Embryonic facial prominence (tissue), 1 donor: ENCODE measurements around the gene HLTF.
"Not testable (repeated sequence)": the region's sequence is repeated elsewhere in the genome, so short reads cannot be mapped to it uniquely, and the experiment has no call there.

Source experiments
- DNase-seq: peaks from one replicate; pipeline ENCODE4 v3.0.0-alpha.2; 2016; ENCODE audit errors: extremely low spot score

Gene HLTF, protein sequence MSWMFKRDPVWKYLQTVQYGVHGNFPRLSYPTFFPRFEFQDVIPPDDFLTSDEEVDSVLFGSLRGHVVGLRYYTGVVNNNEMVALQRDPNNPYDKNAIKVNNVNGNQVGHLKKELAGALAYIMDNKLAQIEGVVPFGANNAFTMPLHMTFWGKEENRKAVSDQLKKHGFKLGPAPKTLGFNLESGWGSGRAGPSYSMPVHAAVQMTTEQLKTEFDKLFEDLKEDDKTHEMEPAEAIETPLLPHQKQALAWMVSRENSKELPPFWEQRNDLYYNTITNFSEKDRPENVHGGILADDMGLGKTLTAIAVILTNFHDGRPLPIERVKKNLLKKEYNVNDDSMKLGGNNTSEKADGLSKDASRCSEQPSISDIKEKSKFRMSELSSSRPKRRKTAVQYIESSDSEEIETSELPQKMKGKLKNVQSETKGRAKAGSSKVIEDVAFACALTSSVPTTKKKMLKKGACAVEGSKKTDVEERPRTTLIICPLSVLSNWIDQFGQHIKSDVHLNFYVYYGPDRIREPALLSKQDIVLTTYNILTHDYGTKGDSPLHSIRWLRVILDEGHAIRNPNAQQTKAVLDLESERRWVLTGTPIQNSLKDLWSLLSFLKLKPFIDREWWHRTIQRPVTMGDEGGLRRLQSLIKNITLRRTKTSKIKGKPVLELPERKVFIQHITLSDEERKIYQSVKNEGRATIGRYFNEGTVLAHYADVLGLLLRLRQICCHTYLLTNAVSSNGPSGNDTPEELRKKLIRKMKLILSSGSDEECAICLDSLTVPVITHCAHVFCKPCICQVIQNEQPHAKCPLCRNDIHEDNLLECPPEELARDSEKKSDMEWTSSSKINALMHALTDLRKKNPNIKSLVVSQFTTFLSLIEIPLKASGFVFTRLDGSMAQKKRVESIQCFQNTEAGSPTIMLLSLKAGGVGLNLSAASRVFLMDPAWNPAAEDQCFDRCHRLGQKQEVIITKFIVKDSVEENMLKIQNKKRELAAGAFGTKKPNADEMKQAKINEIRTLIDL

GRCh38 chr3:149086232-149086988 lies at the start of gene HLTF:
TSS of gene HLTF (minus strand) at chr3:149086533. CDS start at chr3:149086336, 197 bp downstream.
- peak; percentile 98 for DNase-seq

GRCh38 chr3:149134575-149134974 lies 48.2 kb upstream of the HLTF start:
- DNase-seq, result no peak

- no peak for DNase-seq
These were observed 45.3 kb upstream of the HLTF start for GRCh38 chr3:149131589-149131988.

DNA sequence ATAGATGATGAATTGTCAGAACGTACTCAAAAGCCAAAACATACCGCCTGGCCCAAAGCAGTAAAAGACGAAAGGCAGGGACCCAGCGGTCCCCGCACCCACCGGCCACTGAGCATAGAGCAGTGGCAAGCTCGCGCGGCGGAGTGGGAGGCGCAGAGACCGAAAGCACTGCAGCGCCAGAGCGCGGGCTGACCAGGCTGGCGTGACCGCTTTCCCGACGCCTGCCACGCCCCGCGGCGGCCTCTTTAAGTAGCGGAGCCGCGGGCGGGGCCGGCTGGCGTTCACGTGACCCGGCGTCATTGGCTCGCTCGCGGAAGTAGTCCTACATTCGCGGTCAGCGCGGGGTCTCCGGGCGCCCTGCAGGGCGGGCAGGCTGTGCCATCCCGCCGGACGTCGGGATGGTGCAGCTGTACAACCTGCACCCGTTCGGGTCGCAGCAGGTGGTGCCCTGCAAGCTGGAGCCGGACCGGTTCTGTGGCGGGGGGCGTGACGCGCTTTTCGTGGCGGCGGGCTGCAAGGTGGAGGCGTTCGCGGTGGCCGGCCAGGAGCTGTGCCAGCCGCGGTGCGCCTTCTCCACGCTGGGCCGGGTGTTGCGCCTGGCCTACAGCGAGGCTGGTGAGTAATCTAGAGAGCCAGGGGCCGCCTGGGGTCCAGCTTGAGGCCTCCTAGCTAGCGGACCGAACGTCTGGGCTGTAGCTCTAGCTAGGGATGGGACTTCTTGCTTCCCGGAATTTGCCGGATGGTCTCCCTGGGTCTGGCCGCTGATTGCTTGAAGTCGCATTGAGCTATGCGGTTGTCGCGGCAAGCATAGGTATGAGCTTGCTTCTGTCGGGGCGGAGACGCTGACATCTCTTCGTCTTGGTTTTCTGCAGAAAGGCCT lies 43.2 kb upstream of the HLTF start, which contains the start of gene HPS3:
HPS3 (plus strand) TSS at position 313 of the 880 bp plus-strand sequence; CDS start at position 399, 86 bp downstream.
- DNase-seq, result peak; percentile 50

- DNase-seq, result no peak
These were observed 42.5 kb upstream of the HLTF start for GRCh38 chr3:149128821-149129220.

DNA sequence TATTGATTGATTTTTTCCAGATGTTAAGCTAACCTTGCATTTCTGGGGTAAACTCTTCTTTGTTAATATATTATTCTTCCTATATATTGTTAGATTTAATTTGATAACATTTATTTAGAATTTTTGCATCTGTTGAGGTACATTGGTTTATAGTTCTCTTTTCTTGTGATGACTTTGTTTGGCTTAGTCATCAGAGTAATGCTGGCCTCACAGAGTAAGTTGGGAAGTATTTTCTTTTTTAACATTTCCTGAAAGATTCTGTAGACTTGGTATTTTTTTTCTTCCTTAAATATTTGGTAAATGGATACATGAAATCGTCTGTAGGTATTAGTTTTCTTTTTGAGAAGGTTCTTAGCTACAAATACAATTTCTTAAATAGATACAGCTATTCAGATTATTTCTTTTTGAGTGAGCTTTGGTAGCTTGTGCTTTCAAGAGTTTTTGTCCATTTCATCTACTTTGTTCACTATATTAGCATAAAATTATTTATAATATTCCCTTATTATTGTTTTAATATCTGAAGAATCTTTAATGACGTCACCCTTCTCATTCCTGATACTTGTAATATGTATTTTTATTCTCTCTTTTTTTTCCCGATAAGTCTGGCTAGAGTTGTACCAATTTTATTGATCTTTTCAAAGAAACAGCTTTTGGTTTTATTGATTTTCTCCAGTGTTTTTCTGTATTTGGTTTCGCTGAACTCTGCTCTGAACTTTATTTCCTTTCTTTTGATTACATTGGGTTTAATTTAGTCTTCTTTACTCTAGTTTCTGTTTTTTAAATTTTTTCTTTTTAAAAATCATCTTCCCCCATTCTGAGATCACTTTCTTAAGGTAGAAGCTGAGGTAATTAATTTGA lies 36.6 kb upstream of the HLTF start:
- DNase-seq, result no peak

- peak; percentile 54 for DNase-seq
These were observed 34.0 kb upstream of the HLTF start for GRCh38 chr3:149120051-149120972.

DNA sequence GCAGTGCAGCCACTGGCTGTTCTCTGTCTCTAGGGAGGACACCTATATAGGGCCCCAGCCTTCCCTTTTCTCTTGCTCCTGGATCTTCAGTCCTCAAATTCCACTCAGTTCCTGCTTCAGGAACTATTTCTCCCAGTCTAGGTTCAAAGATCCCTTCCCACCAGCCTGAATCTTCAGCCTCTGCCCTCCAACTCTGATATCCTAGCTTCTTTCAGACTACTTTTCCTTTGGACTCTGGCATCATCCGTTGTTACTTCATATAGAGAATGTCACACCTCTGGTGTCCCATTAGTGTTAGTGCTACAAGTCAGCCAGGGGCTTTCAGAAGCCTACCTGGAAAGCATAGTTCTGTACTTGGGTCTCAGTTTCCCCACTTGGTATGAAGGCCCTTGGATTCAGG lies 33.1 kb upstream of the HLTF start:
- no peak for DNase-seq

GRCh38 chr3:149118724-149119123 lies 32.4 kb upstream of the HLTF start:
- DNase-seq, result no peak

GRCh38 chr3:149115114-149115513 lies 28.8 kb upstream of the HLTF start:
- DNase-seq, result no peak

DNA sequence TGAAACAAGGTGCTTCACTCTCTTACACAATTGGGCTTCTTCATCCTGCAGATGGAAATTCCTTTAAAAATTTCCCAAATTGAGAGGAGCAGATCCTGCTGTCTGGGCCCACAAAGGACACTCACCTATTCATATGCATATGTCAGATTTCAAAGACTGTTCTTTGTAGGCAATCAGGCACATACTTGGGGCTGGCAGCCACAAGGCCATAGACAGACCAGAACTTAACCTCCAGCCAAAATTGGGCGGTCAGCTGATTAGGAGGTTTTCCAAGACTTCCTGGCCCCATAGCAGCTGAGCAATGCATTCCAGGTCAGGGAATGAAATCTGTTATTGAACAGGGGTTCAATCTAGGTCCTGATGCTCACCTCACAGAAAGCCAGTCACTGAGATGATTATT lies 28.1 kb upstream of the HLTF start:
- DNase-seq, result no peak

GRCh38 chr3:149104484-149104883 lies 18.2 kb upstream of the HLTF start:
- DNase-seq, result no peak

DNA sequence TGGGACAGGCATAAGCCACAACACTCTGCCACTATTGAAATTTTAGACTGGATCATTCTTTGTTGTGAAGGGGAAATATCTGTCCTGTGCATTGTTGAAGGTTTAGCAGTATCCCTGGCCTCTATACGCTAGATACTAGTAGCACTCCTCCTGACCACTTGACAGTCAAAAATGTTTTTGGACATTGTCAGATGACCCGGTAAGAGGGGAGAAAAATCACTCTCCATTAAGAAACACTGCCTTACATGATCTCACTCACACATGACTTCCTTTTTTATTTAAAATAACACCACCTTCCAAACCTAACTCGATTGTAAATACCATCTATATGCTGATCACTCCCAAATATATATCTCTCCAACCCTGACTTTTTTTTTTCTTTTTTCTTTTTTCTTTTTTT lies 15.3 kb upstream of the HLTF start:
- DNase-seq, result no peak

DNA sequence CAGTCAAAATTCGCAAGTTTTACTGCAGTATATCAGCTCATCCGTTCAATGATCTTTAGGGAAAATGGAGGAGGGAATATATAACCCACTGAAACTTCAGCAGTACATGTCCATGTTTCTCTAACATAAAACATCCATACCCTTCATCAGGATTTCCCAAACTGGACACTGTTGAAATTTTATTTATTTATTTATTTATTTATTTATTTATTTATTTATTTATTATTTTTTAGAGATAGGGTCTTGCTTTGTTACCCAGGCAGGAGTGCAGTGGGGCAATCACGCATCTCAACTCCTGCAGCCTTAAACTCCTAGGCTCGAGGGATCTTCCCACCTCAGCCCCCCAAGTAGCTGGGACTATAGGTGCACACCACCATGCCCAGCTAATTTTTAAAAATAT lies 14.8 kb upstream of the HLTF start:
- DNase-seq, result no peak

DNA sequence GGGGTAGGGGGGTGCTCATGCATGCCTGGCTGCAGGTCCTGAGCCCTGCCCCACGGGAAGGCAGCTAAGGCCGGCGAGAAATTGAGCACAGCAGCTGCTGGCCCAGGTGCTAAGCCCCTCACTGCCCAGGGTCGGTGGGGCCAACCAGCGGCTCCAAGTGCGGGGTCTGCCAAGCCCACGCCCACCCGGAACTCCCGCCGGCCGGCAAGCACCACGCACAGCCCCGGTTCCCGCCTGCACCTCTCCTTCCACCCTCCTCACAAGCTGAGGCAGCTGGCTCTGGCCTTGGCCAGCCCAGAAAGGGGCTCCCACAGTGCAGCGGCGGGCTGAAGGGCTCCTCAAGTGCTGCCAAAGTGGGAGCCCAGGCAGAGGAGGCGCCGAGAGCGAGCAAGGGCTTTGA lies 11.7 kb upstream of the HLTF start:
- DNase-seq, result not testable (repeated sequence)

DNA sequence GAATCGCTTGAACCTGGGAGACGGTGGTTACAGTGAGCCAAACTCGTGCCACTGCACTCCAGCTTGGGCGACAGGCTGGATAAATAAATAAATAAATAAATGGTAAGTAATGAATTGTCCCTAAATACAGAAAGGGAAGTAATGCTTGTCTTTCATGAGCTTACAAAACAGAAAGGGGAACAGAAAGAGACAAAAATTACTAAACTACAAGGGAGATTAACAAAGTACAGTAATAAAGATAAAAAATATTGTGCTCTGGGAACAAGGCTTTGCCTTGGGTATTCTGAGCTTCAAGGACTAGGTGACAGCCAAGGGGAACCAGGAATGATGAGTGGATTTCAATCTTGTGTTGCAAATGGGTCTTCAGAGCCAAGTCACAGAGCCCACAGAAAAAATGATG lies 9.2 kb upstream of the HLTF start:
- DNase-seq, result no peak

- DNase-seq, result no peak
These were observed 5.7 kb upstream of the HLTF start for GRCh38 chr3:149091983-149092382.

- DNase-seq, result no peak
These were observed 4.6 kb upstream of the HLTF start for GRCh38 chr3:149090907-149091306.

- no peak for DNase-seq
These were observed 4.1 kb upstream of the HLTF start for GRCh38 chr3:149090461-149090860.
